IMR-90 (cell line): ENCODE data around the gene SMIM43.

ENCODE experiments used
- FOS ChIP-seq: fragments of 150-350 bp; IDR thresholded peaks from 2 replicates; pipeline ENCODE4 v1.6.1; 2016; ENCODE audit warnings: low read depth, low read length
- POLR2A ChIP-seq: IDR thresholded peaks from 2 replicates; pipeline ENCODE4 v1.6.1; 2012; ENCODE audit warnings: mild to moderate bottlenecking, low read depth, low read length
- TF ChIP-seq, protein P1 (sequence below): conservative IDR thresholded peaks from 2 replicates; pipeline ENCODE4 v1.5.1; 2012; ENCODE audit warnings: mild to moderate bottlenecking, low read depth, low read length, improper control_type of control experiment
- TF ChIP-seq, protein P2 (sequence below): fragments of 150-350 bp; IDR thresholded peaks from 2 replicates; pipeline ENCODE4 v1.6.1; 2017; ENCODE audit warnings: mild to moderate bottlenecking, antibody characterized with exemption, low read length, low read depth

DNA sequence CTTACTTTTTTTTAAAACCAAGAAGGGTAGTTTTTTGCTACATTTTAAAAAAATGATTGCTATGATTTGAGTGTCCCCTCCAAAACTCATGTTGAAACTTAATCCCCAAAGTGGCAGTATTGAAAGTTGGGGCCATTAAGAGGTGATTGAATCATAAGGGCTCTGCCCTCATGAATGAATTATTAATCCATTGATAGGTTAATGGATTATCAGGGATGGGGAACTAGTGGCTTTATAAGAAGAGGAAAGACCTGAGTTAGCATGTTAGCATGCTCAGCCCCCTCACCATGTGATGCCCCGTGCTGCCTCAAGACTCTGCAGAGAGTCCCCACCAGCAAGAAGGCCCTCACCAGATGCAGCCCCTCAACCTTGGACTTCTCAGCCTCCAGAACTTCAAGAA, 31.0 kb downstream of the SMIM43 start:
- TF ChIP-seq FOS (no peak), POLR2A (no peak)
- TF ChIP-seq, protein P1, sequence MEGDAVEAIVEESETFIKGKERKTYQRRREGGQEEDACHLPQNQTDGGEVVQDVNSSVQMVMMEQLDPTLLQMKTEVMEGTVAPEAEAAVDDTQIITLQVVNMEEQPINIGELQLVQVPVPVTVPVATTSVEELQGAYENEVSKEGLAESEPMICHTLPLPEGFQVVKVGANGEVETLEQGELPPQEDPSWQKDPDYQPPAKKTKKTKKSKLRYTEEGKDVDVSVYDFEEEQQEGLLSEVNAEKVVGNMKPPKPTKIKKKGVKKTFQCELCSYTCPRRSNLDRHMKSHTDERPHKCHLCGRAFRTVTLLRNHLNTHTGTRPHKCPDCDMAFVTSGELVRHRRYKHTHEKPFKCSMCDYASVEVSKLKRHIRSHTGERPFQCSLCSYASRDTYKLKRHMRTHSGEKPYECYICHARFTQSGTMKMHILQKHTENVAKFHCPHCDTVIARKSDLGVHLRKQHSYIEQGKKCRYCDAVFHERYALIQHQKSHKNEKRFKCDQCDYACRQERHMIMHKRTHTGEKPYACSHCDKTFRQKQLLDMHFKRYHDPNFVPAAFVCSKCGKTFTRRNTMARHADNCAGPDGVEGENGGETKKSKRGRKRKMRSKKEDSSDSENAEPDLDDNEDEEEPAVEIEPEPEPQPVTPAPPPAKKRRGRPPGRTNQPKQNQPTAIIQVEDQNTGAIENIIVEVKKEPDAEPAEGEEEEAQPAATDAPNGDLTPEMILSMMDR: no peak
- TF ChIP-seq, protein P2, sequence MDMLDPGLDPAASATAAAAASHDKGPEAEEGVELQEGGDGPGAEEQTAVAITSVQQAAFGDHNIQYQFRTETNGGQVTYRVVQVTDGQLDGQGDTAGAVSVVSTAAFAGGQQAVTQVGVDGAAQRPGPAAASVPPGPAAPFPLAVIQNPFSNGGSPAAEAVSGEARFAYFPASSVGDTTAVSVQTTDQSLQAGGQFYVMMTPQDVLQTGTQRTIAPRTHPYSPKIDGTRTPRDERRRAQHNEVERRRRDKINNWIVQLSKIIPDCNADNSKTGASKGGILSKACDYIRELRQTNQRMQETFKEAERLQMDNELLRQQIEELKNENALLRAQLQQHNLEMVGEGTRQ: no peak
